ENCODE results near the gene TAF1B.
A peak's percentile ranks its signal among the peaks of the same experiment; 100 is the strongest.

The TAF1B gene

DNA sequence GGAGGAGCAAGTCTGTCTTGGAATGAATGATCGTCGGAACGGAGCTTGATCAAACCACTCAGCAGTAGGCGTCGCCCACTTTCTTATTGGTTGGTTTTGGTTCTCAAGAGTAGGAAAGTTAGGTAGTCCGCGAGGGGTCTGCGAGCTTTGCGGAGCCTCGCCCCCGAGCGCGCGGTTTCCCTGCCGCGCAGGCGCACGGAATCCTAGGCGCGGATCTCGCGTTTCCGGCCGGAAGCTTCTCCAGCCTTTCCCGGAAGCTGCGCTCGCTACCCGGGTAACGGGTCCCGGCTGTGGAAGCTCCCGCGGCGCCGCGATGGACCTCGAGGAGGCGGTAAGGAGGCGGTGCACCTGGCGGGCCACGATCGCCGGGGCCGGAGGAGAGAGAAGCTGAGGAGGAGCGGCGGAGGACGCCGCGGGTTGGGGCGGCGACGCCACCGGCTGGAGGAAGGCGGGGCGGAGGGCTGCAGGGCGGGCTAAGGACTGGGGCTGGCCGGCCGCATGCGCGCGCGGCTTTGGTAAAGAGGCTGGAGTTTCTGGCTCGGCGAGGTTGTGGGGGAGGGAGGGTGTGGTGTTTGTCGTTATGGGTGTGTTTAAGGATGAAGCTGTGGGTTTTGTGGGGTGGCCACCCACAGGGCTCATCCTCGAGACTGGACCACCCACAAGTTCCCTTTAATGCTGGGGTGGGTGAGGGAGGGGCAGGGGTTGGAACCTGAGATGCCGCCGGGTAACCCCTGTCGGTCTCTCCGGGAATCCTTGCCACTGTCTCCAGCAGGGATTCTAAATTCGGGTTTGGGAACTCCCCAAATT lies at the start of gene TAF1B:
TSS of gene TAF1B (plus strand) at position 246 of the 807 bp plus-strand sequence. CDS start at position 314, 68 bp downstream.
- peak; percentile 52 for DNase-seq

- DNase-seq, result no peak
Measured at GRCh38 chr2:9793918-9794717, 49.2 kb upstream of the TAF1B start.

DNA sequence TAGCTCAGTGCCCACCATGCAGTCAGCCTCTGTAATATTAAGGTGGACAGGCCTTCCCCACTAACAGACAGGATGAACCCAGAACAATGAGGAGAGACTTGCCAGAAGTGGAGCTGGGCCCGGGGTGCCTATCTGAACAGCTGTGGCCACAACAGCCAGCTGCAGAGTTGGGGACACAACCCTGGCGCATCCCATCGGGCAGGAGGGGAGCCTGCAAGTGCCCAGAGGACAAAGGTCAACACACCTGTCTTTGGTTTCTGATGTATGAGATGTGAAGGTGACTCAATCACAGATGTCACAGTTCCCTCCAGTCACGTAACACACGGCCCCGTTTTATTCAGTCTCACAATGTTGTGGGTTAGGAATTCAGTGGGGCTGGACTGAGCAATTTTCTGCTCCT lies 48.2 kb upstream of the TAF1B start:
- no peak for DNase-seq

GRCh38 chr2:9796056-9797010 lies 46.9 kb upstream of the TAF1B start:
- no peak for DNase-seq

- no peak for DNase-seq
Measured at GRCh38 chr2:9797086-9797485, 46.2 kb upstream of the TAF1B start.

DNA sequence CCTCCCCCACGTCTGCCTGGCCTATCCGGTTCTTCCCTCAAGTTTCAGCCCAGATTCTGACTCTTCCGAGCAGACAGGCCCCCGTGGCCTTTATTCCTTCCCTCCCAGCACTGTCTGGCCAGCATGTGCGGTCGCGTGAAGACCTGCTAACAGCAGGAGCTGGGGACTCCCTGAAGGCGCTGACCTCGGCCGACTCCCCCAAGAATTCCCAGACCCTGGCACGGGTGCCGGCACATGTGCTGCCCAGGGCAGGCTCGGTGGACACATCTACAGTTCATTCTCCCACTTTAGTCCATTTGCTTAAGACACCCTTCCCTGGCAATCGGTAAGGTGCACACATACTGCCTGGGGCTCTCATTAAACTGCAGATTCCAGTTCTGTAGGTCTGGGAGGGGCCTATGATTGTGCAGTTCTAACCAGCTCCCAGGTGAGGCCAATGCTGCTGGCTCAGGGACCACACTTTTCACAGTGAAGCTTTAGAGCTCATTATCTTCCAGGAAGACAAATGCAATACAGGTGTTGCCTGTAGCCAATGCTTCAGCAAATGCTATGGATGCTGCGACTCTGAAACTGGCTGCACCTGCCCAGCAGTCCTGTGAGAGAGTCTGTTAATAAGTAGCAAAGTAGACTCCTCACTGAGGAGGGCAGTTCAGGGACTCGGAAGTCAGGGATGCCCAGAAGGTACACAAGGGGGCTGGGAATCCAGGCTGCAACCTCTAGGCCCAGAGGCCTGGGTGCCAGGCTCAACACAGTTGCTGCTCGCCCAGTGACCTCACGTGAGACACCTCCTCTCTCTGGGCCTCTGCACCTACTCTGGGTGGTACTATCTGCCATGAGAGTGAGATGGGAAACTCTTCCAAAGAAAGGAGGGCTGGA lies 45.4 kb upstream of the TAF1B start:
- no peak for DNase-seq

- DNase-seq, result no peak
Measured at GRCh38 chr2:9799011-9799596, 44.2 kb upstream of the TAF1B start.

- DNase-seq, result no peak
Measured at GRCh38 chr2:9799729-9800632, 43.3 kb upstream of the TAF1B start.

DNA sequence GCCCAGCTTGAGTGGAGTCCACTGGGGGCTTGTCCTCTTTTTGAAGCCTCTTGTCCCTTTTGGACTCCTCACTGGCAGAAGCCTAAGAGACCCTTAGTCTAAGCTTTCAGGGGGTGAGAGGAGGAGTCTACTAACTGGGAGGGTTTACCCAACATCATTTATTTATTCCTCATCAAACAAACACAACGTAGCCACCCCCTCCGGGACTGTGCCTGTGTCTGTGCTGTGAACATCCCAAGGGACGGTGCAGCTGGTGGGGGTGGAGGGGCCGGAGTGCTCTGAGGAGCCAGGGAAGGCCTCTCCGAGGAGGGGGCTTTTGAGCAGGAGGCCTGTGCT lies 42.7 kb upstream of the TAF1B start:
- DNase-seq, result no peak

- no peak for DNase-seq
Measured at GRCh38 chr2:9800975-9801726, 42.1 kb upstream of the TAF1B start.

- no peak for DNase-seq
Measured at GRCh38 chr2:9802576-9802993, 40.7 kb upstream of the TAF1B start.

- DNase-seq, result no peak
Measured at GRCh38 chr2:9803023-9803805, 40.1 kb upstream of the TAF1B start.

DNA sequence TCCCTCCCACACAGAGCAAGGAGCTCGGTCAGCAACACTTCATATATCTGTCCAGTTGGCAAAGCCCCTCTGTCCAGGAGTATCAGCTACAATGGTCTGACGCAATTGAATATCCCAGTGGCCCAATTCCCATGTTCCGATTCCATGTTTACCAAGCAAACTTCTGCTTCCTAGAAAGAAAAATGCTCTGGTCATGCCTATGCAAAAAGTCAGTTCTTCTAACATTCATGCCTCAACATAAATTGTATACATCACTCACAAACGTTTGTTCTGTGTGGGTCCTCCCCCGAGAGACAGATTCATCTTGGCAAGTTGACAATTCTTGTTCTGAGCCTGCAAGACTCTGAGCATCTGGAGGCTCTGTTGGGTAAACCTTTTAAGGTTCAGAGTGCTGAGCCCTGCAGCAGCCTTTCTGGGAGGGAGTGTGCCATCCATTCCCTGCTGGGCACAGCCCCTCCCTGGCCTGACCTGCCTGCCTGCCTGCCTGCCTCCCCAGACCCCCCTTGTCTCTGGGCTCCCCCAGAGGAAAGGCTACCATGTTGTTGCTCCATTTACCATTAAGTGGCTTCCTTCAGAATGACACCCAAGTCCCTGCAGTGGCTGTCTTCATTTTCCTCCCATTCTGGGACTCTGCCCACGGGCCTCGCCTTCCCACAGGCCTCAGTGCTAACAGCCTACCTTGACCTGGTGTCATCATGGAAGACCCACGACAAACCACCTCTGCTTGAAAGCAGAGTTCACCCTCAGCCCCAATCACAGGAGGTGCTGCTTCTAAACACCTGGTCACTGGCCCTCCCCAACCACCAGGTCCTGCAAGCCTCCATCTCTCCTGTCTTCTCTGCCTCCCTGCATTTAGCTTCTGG lies 37.6 kb upstream of the TAF1B start:
- no peak for DNase-seq

DNA sequence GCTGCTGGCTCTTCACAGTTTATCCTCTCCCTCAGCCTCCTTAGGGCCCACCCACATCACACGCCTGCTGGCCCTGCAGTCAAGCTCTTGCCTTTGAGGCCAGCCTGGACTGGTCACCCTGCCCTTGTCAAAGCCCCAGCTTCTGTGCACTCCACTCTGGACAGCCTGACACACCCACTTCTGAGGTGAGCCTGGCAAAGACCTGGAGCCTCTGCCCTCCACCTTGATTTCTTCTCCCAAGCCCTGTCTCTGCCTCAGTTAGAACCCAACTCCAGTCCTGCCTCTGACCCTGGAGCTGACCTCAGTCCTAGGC lies 37.0 kb upstream of the TAF1B start:
- no peak for DNase-seq

DNA sequence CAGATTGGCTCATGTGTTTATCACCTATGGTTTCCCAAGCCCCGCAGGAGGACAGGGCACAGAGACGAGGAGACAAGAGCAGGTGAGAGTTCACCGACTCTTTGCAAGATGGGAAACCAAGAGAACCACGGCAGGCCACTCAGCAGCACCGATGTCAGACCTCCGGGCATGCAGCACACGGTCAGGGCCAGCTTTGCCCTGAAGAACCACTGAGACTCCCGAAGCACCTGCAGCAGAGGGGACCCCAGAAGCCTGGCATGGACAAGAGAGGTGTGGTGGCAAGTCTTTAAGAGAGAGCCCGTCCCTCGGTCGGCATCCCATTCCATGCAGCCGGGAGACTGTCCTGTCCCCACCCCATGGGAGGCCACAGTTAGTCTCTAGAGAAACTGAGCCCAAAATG lies 36.6 kb upstream of the TAF1B start:
- no peak for DNase-seq

DNA sequence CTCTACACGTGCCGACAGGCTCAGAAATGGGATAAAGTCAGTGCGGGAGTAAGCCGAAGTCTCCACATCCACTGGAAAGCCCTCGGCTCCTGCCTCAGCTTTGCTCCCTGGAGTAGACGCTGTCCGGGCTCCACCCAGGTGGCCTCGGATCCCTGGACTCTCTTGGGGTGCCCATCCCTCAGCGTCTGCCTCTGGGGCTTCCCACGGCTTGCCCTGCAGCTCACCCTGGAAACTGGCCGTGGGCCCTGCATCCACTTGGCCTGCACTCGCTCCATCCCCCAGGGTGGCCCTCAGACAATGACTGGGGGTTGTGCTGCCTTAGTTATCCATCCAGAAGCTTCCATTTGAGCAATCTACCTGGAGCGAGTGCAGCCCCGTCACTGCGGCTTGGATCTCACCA lies 36.2 kb upstream of the TAF1B start:
- DNase-seq, result no peak

GRCh38 chr2:9807555-9808305 lies 35.5 kb upstream of the TAF1B start:
- DNase-seq, result no peak

All from NCI-H2029 treated with DMSO at 0.1 percent for 48 hours (cell line).